HepG2 (cell line): ENCODE measurements around the gene FADD. TPM values are rescaled to one million over a fixed set of nuclear protein-coding genes. Genes with fewer than 3 reads are reported as not detected.
A peak's percentile ranks its signal among the peaks of the same experiment; 100 is the strongest.

ENCODE experiments used
- ATAC-seq: fragments of 200-7000 bp; cut with Tn5 transposase; 3 replicates; pipeline ENCODE4 v1.9.1; 2020; ENCODE audit warnings: mild to moderate bottlenecking, moderate library complexity
- BruUV-seq: library from RNA; stranded (reverse); fragments of 400-500 nt; replicated peaks from 2 replicates; lab custom pipeline; 2021; lab: Mats Ljungman, UMichigan
- CTCF ChIA-PET: fragments of 300-600 bp; formaldehyde crosslinking; extraction: SDS; loops from one replicate; lab custom pipeline; 2021; ENCODE audit warnings: low total read pairs, inconsistent platforms, low intra/inter-chr PET ratio; lab: Yijun Ruan, JAX
- POLR2A ChIA-PET: fragments of 350-600 bp; sonication (Branson Sonifier 250); formaldehyde crosslinking; loops from one replicate; lab custom pipeline; 2020; ENCODE audit warnings: antibody characterized with exemption, inconsistent platforms; lab: Yijun Ruan, JAX
- DNase-seq: peaks from one replicate; pipeline ENCODE4 v3.0.0-alpha.2; 2015; ENCODE audit warnings: low spot score
- FAIRE-seq: peaks from 3 replicates; lab custom pipeline; 2011; peaks lifted over from hg19 to GRCh38; lab: Jason Lieb, UNC
- H2AFZ ChIP-seq: one replicate; pipeline ENCODE4 v1.6.1; 2011; ENCODE audit warnings: low read length, inconsistent platforms
- H3K27ac ChIP-seq: fragments of 300-600 bp; 3 replicates; pipeline ENCODE4 v1.8.0; 2011; ENCODE audit warnings: mixed run types, mild to moderate bottlenecking, mixed read lengths, low read length, inconsistent platforms; ENCODE audit not compliant: insufficient read depth; ENCODE audit errors: extremely low read length
- H3K27me3 ChIP-seq, 2 experiments: fragments of 200-600 bp in 1 of 2; 2 replicates in 1 of 2; 3 replicates in 1 of 2; pipeline versions ENCODE4 v1.6.0 to v1.8.0; 2011; ENCODE audit warnings: low read length in 2 of 2, mild to moderate bottlenecking in 2 of 2, moderate library complexity in 2 of 2, inconsistent platforms in 1 of 2; ENCODE audit not compliant: insufficient read depth in 2 of 2, control insufficient read depth in 1 of 2
- H3K36me3 ChIP-seq, 2 experiments: fragments of 200-600 bp in 1 of 2; replicated peaks in 1 of 2; 2 replicates in 1 of 2; 3 replicates in 1 of 2; pipeline versions ENCODE4 v1.5.1 to v1.8.0; 2011; ENCODE audit warnings: low read length in 2 of 2, inconsistent platforms in 1 of 2; ENCODE audit not compliant: insufficient read depth in 2 of 2, control insufficient read depth in 1 of 2
- H3K4me1 ChIP-seq: 2 replicates; pipeline ENCODE4 v1.5.1; 2012; ENCODE audit warnings: low read length, inconsistent platforms; ENCODE audit not compliant: insufficient read depth
- H3K4me2 ChIP-seq: 2 replicates; pipeline ENCODE4 v1.6.0; 2011; ENCODE audit warnings: low read depth, low read length, inconsistent platforms
- H3K4me3 ChIP-seq, 3 experiments: fragments of 200-600 bp in 1 of 3; sonication (generic), shearing (Covaris generic) in 1 of 3; replicated peaks in 1 of 3; 2 replicates each; pipeline ENCODE4 v1.5.1; 2011 to 2016; ENCODE audit warnings: low read length in 3 of 3, inconsistent platforms in 2 of 3, low read depth in 2 of 3, mild to moderate bottlenecking in 2 of 3, control low read depth in 1 of 3, mixed read lengths in 1 of 3; ENCODE audit not compliant: insufficient read depth in 1 of 3
- H3K79me2 ChIP-seq: one replicate; pipeline ENCODE4 v1.6.1; 2011; ENCODE audit warnings: low read length, inconsistent platforms; ENCODE audit not compliant: insufficient read depth
- H3K9ac ChIP-seq: 2 replicates; pipeline ENCODE4 v1.6.0; 2011; ENCODE audit warnings: mild to moderate bottlenecking, low read depth, low read length, inconsistent platforms; ENCODE audit not compliant: insufficient read depth
- H3K9me3 ChIP-seq: 2 replicates; pipeline ENCODE4 v1.5.1; 2012; ENCODE audit warnings: mild to moderate bottlenecking, low read length
- H4K20me1 ChIP-seq: 2 replicates; pipeline ENCODE4 v1.6.0; 2011; ENCODE audit warnings: inconsistent platforms, mild to moderate bottlenecking, low read length, moderate library complexity; ENCODE audit not compliant: insufficient read depth
- EED ChIP-seq: sonication (generic); formaldehyde crosslinking; IDR thresholded peaks from 2 replicates; pipeline ENCODE4 v1.5.0; 2020; ENCODE audit warnings: mild to moderate bottlenecking, missing genetic modification reagents
- HNF4G ChIP-seq, 2 experiments: sonication (generic) in 1 of 2; formaldehyde crosslinking in 1 of 2; IDR thresholded peaks; 2 replicates each; pipeline versions ENCODE4 v1.4.0 to v1.6.1; 2011 to 2020; ENCODE audit warnings: borderline replicate concordance in 2 of 2, low read depth in 2 of 2, mild to moderate bottlenecking in 2 of 2, low read length in 1 of 2, missing genetic modification reagents in 1 of 2, moderate library complexity in 1 of 2
- ZFY ChIP-seq: sonication (generic); formaldehyde crosslinking; IDR thresholded peaks from 2 replicates; pipeline ENCODE4 v1.4.0; 2020; ENCODE audit warnings: missing genetic modification reagents
- ZNF331 ChIP-seq: sonication (generic); formaldehyde crosslinking; IDR thresholded peaks from 2 replicates; pipeline ENCODE4 v1.4.0; 2020; ENCODE audit warnings: missing genetic modification reagents
- ZNF430 ChIP-seq: sonication (generic); formaldehyde crosslinking; IDR thresholded peaks from 2 replicates; pipeline ENCODE4 v1.9.0; 2021; ENCODE audit warnings: mild to moderate bottlenecking, missing genetic modification reagents
- ZNF792 ChIP-seq: IDR thresholded peaks from 2 replicates; pipeline ENCODE4 v1.6.1; 2016
- WGBS: methylation state at CpG from one replicate; pipeline ENCODE4 v1.1.6; 2017; ENCODE audit warnings: low lambda C conversion rate; 5-methylcytosine and 5-hydroxymethylcytosine counted together
- in situ Hi-C: cut with HindIII; loops from 2 replicates; pipeline ENCODE4 v1.10.0; 2017; ENCODE audit warnings: low pct_unique_long_range_greater_than_20kb; ENCODE audit not compliant: extremely low pct_ligation_motif_present
- intact Hi-C: fragments of 100-400 bp; cut with micrococcal nuclease; formaldehyde crosslinking; loops from one replicate; pipeline ENCODE4 v1.10.0; 2022; ENCODE audit not compliant: unreplicated experiment
- polyA plus RNA-seq, 8 experiments: library from polyadenylated mRNA; depleted of rRNA in 3 of 8; stranded (reverse) in 7 of 8; unstranded in 1 of 8; fragments of >200 nt; fragmentation: Illumina TruSeq in 4 of 8; extraction: Trizol in 4 of 8; gene quantifications; 2 replicates each; pipeline versions ENCODE4 v1.2.1 to v1.2.3, GENCODE V29; 2011 to 2016; ENCODE audit warnings: low read depth in 4 of 8, missing spikeins in 1 of 8, mixed read lengths in 1 of 8; ENCODE audit not compliant: insufficient read depth in 1 of 8
- total RNA-seq, 5 experiments: library from RNA; depleted of rRNA; stranded (reverse); fragments of >200 nt; fragmentation: Illumina TruSeq; extraction: Trizol; gene quantifications; 2 replicates each; pipeline ENCODE4 v1.2.3, GENCODE V29; 2016; ENCODE audit warnings: low read depth in 1 of 5
- TF ChIP-seq, protein P1 (sequence below): IDR thresholded peaks from 2 replicates; pipeline ENCODE4 v1.6.1; 2012; ENCODE audit warnings: low read length, improper control_type of control experiment
- TF ChIP-seq, protein P2 (sequence below): sonication (generic); formaldehyde crosslinking; IDR thresholded peaks from 2 replicates; pipeline ENCODE4 v1.5.0; 2020; ENCODE audit warnings: mild to moderate bottlenecking, missing genetic modification reagents
- TF ChIP-seq, protein P3 (sequence below): sonication (generic); formaldehyde crosslinking; IDR thresholded peaks from 2 replicates; pipeline ENCODE4 v1.9.0; 2022; ENCODE audit warnings: missing genetic modification reagents, mild to moderate bottlenecking, borderline replicate concordance
- TF ChIP-seq, protein P4 (sequence below): IDR thresholded peaks from 2 replicates; pipeline ENCODE4 v1.6.1; 2016; ENCODE audit warnings: missing compliant biosample characterization, missing genetic modification reagents, borderline replicate concordance
- TF ChIP-seq, protein P5 (sequence below): sonication (generic); formaldehyde crosslinking; IDR thresholded peaks from 2 replicates; pipeline ENCODE4 v1.8.0; 2023; ENCODE audit warnings: mild to moderate bottlenecking, missing genetic modification reagents

The FADD gene
- total and polyA plus RNA-seq, 2 of the 13 experiments (the other 11 are each of a cell fraction or from before 2014, with no cell fraction given), result 14.2 to 22.2 TPM

DNA sequence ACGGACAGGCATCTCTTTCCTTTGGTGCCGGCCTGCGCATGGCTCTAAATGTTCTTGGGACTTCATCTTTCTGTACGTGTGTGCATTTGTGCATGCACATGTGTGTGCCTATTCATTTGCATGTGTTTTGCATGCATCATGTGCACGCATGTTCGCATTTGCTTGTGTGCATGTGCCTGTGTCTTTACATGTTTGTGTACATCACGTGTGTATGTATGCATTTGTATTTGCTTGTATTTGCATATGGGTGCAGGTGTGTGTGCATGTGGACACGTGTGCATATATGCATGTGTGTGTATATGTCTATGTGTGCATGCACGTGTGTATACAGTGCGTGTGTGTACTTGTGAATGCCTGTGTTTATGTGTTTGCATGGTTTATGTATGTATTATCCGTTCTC is 13.5 kb upstream of the FADD start (continued):
- TF ChIP-seq, protein P1, sequence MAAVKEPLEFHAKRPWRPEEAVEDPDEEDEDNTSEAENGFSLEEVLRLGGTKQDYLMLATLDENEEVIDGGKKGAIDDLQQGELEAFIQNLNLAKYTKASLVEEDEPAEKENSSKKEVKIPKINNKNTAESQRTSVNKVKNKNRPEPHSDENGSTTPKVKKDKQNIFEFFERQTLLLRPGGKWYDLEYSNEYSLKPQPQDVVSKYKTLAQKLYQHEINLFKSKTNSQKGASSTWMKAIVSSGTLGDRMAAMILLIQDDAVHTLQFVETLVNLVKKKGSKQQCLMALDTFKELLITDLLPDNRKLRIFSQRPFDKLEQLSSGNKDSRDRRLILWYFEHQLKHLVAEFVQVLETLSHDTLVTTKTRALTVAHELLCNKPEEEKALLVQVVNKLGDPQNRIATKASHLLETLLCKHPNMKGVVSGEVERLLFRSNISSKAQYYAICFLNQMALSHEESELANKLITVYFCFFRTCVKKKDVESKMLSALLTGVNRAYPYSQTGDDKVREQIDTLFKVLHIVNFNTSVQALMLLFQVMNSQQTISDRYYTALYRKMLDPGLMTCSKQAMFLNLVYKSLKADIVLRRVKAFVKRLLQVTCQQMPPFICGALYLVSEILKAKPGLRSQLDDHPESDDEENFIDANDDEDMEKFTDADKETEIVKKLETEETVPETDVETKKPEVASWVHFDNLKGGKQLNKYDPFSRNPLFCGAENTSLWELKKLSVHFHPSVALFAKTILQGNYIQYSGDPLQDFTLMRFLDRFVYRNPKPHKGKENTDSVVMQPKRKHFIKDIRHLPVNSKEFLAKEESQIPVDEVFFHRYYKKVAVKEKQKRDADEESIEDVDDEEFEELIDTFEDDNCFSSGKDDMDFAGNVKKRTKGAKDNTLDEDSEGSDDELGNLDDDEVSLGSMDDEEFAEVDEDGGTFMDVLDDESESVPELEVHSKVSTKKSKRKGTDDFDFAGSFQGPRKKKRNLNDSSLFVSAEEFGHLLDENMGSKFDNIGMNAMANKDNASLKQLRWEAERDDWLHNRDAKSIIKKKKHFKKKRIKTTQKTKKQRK, result no peak
- no peak for TF ChIP-seq HNF4G (IDR thresholded peaks at IDR 0.05; ENCODE audit: borderline replicate concordance, low read depth, low read length)
- TF ChIP-seq HNF4G (CRISPR knock-in tag; IDR thresholded peaks at IDR 0.05; ENCODE audit: borderline replicate concordance, low read depth), result no peak
- TF ChIP-seq EED (CRISPR knock-in tag), result no peak
- TF ChIP-seq, protein P2, sequence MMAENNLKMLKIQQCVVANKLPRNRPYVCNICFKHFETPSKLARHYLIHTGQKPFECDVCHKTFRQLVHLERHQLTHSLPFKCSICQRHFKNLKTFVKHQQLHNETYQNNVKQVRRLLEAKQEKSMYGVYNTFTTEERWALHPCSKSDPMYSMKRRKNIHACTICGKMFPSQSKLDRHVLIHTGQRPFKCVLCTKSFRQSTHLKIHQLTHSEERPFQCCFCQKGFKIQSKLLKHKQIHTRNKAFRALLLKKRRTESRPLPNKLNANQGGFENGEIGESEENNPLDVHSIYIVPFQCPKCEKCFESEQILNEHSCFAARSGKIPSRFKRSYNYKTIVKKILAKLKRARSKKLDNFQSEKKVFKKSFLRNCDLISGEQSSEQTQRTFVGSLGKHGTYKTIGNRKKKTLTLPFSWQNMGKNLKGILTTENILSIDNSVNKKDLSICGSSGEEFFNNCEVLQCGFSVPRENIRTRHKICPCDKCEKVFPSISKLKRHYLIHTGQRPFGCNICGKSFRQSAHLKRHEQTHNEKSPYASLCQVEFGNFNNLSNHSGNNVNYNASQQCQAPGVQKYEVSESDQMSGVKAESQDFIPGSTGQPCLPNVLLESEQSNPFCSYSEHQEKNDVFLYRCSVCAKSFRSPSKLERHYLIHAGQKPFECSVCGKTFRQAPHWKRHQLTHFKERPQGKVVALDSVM (CRISPR knock-in tag), result no peak

DNA sequence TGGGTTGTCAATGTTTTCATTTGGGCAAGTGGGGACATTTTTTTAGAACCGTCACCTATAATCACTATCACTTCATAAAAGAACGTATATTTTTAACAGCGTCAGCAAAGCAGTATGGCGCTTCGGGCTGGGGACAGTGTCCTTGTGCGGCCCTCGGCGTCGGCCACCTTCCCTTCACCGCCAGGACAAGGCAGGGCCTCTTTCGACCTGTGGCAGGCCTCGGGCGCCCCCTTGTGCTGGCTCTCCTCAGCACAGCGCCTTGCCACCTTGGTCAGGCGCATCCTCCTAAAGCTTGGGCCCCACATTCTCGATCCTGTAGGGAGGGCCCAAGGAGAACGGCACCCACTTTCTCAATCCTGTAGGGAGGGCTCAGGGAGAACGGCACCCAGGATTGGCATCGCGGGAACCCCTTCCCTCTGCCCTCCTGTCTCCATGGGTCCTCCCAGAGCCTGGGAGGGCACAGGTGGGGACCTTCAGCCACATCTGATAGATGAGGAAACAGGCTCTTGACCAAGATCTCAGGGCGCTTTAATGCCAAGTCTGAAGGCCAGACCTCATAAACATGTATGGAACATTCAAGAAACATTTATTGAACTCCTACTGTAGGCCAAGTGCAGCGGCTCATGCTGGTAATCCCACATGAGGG is 11.5 kb upstream of the FADD start:
- no peaks in the 10 kb centered on the region for H3K36me3 ChIP-seq
- POLR2A ChIA-PET, result no interaction called here
- no peaks in the 10 kb centered on the region; the same call in 1 of the 2 replicates for H4K20me1 ChIP-seq
- ATAC-seq (peak; percentile 95), DNase-seq (peak; percentile 52), FAIRE-seq (no peak)
- CTCF ChIA-PET, result interaction anchor here (0.7 to 2.9 kb wide), 4 partner anchors 248 to 281 kb away, joined by 4 to 22 read pairs (median 10); no protein-coding TSS in a partner anchor
- WGBS, result 3% methylated on average over 13 of the region's 22 CpGs
- no peak overlapping the region for H3K4me3 ChIP-seq
- H2AFZ ChIP-seq, result no peak overlapping the region
- in situ Hi-C loops (loop anchor here (5.0 to 10.0 kb wide), 2 partner anchors 279 to 477 kb away; no protein-coding TSS in a partner anchor), intact Hi-C loops (loop anchor here (1.0 kb wide), 3 partner anchors 248 to 281 kb away; no protein-coding TSS in a partner anchor)
- no peaks in the 10 kb centered on the region for H3K79me2 ChIP-seq
- no peak overlapping the region for H3K27ac ChIP-seq
- no TSS peak for BruUV-seq
- no peak overlapping the region for H3K4me2 ChIP-seq
- H3K27me3 ChIP-seq, result peaks cover 10 to 25% of the 10 kb centered on the region in 2 experiments; a peak in 3 of 5 replicates
- H3K4me1 ChIP-seq, result no peaks in the 10 kb centered on the region
- H3K9ac ChIP-seq, result no peak overlapping the region
- H3K9me3 ChIP-seq, result no peaks in the 10 kb centered on the region
- peak; percentile 58; the same call in 1 of the 2 replicates for TF ChIP-seq ZNF331 (CRISPR knock-in tag)
- TF ChIP-seq, protein P3, sequence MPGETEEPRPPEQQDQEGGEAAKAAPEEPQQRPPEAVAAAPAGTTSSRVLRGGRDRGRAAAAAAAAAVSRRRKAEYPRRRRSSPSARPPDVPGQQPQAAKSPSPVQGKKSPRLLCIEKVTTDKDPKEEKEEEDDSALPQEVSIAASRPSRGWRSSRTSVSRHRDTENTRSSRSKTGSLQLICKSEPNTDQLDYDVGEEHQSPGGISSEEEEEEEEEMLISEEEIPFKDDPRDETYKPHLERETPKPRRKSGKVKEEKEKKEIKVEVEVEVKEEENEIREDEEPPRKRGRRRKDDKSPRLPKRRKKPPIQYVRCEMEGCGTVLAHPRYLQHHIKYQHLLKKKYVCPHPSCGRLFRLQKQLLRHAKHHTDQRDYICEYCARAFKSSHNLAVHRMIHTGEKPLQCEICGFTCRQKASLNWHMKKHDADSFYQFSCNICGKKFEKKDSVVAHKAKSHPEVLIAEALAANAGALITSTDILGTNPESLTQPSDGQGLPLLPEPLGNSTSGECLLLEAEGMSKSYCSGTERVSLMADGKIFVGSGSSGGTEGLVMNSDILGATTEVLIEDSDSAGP (CRISPR knock-in tag), result peak; percentile 49
- TF ChIP-seq, protein P4, sequence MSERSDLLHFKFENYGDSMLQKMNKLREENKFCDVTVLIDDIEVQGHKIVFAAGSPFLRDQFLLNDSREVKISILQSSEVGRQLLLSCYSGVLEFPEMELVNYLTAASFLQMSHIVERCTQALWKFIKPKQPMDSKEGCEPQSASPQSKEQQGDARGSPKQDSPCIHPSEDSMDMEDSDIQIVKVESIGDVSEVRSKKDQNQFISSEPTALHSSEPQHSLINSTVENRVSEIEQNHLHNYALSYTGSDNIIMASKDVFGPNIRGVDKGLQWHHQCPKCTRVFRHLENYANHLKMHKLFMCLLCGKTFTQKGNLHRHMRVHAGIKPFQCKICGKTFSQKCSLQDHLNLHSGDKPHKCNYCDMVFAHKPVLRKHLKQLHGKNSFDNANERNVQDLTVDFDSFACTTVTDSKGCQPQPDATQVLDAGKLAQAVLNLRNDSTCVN, result no peak
- TF ChIP-seq, protein P5, sequence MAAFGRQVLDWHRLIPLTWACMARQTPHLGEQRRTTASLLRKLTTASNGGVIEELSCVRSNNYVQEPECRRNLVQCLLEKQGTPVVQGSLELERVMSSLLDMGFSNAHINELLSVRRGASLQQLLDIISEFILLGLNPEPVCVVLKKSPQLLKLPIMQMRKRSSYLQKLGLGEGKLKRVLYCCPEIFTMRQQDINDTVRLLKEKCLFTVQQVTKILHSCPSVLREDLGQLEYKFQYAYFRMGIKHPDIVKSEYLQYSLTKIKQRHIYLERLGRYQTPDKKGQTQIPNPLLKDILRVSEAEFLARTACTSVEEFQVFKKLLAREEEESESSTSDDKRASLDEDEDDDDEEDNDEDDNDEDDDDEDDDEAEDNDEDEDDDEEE (CRISPR knock-in tag), result no peak
- TF ChIP-seq ZNF430 (CRISPR knock-in tag), result no peak
- TF ChIP-seq ZFY, result 0 out of 2 replicates have a peak, but pooled peaks have one; percentile 18
- no peak for TF ChIP-seq ZNF792 (CRISPR knock-in tag)
